Measurements from ENCODE around the gene TOLLIP.

TOLLIP gene

DNA sequence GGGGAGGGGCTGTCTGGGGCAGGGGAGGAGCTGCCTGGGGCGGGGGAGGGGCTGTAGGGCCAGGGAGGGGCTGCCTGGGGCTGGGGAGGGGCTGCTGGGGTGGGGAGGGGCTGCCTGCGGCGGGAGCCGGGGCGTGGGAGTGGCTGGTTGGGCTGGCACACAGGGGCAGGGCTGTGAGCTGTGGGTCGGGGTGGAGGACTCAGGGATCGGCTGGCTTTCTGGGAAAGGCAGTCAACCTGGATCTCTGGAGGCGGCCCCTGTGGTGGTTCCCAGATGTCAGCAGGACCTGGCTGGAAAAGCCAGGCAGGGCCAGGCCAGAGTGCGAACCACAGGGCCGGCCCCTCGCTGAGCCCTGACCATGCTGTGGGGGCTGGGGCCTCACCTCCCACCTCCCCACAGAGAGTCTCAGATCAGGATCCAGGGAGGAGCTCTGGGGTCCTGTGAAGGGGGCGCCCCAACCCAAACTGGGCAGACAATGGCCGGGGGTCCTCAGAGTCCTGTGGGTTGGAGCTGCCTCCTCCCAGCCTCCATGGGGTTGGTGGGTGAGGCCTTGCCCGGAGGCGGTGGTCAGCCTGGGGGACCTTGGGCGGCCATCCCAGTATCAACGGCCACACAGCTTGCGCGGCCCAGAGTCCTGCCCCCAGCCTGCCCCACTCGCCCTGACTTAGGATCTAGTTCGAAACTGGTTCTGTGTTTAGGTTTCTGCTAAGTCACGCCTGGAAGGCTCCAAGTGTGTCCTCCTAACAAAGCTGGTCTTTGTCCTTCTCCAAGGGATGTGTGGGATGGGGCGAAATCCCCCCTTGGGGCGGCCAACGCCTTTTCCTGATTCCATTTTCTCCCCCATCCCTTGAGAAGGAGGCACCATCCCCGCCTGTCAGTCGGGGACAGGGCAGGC is 84.7 kb downstream of the TOLLIP start:
- no peak for DNase-seq (ENCODE audit: low read depth)
- no peak overlapping the region for H3K4me3 ChIP-seq (replicated peaks; ENCODE audit: low read depth, low read length)
- TF ChIP-seq, protein P1, sequence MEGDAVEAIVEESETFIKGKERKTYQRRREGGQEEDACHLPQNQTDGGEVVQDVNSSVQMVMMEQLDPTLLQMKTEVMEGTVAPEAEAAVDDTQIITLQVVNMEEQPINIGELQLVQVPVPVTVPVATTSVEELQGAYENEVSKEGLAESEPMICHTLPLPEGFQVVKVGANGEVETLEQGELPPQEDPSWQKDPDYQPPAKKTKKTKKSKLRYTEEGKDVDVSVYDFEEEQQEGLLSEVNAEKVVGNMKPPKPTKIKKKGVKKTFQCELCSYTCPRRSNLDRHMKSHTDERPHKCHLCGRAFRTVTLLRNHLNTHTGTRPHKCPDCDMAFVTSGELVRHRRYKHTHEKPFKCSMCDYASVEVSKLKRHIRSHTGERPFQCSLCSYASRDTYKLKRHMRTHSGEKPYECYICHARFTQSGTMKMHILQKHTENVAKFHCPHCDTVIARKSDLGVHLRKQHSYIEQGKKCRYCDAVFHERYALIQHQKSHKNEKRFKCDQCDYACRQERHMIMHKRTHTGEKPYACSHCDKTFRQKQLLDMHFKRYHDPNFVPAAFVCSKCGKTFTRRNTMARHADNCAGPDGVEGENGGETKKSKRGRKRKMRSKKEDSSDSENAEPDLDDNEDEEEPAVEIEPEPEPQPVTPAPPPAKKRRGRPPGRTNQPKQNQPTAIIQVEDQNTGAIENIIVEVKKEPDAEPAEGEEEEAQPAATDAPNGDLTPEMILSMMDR (IDR thresholded peaks at IDR 0.05; ENCODE audit: low read length, missing control alignments), result no peak
